M059J (cell line): ENCODE data around the gene NLRC5. TPM values are rescaled to one million over a fixed set of nuclear protein-coding genes. Genes with fewer than 3 reads are reported as not detected.
A peak's percentile ranks its signal among the peaks of the same experiment; 100 is the strongest.

Source experiments
- DNase-seq: peaks from one replicate; pipeline ENCODE4 v3.0.0-alpha.2; 2012; ENCODE audit warnings: low read depth
- total RNA-seq: library from RNA; depleted of rRNA; stranded (reverse); fragments of >200 nt; shearing (Covaris generic); gene quantifications from 2 replicates; pipeline ENCODE4 v1.2.3, GENCODE V29; 2014; rRNA removed

Gene NLRC5, protein sequence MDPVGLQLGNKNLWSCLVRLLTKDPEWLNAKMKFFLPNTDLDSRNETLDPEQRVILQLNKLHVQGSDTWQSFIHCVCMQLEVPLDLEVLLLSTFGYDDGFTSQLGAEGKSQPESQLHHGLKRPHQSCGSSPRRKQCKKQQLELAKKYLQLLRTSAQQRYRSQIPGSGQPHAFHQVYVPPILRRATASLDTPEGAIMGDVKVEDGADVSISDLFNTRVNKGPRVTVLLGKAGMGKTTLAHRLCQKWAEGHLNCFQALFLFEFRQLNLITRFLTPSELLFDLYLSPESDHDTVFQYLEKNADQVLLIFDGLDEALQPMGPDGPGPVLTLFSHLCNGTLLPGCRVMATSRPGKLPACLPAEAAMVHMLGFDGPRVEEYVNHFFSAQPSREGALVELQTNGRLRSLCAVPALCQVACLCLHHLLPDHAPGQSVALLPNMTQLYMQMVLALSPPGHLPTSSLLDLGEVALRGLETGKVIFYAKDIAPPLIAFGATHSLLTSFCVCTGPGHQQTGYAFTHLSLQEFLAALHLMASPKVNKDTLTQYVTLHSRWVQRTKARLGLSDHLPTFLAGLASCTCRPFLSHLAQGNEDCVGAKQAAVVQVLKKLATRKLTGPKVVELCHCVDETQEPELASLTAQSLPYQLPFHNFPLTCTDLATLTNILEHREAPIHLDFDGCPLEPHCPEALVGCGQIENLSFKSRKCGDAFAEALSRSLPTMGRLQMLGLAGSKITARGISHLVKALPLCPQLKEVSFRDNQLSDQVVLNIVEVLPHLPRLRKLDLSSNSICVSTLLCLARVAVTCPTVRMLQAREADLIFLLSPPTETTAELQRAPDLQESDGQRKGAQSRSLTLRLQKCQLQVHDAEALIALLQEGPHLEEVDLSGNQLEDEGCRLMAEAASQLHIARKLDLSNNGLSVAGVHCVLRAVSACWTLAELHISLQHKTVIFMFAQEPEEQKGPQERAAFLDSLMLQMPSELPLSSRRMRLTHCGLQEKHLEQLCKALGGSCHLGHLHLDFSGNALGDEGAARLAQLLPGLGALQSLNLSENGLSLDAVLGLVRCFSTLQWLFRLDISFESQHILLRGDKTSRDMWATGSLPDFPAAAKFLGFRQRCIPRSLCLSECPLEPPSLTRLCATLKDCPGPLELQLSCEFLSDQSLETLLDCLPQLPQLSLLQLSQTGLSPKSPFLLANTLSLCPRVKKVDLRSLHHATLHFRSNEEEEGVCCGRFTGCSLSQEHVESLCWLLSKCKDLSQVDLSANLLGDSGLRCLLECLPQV (N-terminal part only)
- total RNA-seq = 25.2 and 31.1 TPM in 2 replicates

DNA sequence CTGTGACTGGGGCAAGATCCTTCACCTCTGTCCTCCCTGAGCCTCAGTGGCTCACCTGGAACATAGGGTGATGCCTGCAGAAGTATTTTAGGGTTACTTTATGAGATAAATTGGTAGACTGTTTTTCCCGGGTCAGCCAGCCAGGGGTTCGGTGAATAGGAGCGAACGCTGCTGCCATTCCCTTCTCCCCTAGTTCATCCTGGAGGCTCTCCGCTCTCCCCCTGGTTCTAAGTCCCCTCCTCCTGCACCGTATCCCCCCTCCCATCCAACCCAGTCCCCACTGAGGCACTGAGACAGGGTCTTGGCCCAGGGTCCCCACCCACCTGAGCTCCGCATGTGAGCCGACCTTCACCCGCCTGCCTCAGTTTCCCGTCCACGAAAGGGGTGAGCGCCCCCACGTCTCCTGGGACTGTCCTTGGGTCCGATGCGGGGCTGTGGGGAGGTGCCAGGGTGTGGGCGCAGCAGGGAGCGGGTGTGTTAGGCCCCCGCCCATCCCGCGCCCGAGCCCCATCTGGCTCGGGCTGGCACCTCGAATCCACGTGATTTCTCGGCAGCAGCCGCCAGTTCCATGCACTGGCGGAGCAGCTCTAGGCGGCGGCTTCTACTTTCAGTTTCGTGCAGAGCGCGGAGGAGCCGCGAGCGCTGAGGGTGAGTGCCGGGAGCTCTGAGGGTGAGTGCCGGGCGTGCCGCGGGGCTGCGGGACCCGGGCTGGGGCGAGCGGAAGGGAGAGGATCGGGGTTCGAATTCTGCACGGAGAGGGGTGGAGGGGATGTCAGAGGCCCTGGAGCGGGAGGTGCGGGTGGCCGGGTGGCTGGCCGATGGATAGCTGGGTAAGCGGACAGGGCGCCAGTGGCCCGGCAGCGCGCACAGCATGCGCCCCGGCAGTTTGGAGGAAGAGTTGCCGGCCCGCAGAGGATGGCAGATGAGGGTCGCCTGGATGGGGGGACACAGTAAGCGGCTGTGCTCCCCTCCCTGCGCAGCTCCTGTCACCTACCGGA is at the start of gene NLRC5:
Gene NLRC5, plus strand, starts transcription at position 610 of the 998 bp plus-strand sequence. CDS start 31,156 bp downstream, outside the sequence.
- peak; percentile 89 for DNase-seq

DNA sequence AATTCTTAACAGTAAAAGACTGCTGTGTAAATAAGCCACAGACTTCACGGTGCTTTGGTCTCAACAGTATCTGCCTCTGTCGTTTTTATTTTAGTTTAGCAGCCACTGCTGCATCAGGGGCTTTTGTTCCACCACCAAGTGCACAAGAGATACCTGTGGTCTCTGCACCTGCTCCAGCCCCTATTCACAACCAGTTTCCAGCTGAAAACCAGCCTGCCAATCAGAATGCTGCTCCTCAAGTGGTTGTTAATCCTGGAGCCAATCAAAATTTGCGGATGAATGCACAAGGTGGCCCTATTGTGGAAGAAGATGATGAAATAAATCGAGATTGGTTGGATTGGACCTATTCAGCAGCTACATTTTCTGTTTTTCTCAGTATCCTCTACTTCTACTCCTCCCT is 49.6 kb upstream of the NLRC5 start:
- DNase-seq = no peak

DNA sequence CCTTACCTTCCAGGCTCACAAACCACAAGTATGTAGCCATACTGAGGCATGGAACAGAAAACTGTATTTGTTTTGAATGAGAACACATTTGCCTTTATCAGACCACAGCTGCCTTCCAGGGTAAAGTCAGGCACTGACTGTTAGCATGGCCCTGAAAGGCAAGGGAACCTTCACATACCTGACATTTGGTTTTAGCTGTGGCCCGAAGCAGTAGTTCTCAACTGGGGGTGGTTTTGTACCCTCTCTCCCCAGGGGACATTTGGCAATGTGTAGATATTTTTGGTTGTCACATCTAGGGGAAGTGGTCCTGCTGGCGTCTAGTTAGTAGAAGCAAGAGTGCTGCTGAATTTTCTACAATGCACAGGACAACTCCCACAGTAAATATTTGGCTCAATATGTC is 48.3 kb upstream of the NLRC5 start:
- no peak for DNase-seq

DNA sequence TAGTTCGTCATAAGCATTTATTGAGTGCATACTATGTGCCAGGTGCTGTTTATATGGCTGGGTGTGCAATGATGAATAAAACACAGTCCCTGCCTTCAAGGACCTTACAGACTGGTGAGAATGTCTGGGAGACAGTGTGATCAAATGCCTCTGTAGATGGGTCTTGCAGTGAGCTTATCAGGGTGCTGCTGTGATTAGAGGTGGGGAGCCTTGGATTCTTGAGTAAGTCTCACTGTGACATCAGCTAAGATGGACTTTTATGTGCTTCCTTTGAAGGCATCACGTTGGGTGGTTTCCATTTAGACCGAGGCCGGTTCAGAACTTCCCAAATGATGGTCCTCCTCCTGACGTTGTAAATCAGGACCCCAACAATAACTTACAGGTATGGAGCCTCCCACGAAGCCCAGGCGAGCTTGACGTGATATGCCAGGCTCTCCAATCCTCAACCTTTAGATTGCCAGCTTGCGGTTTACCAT is 47.5 kb upstream of the NLRC5 start:
- DNase-seq = no peak

DNA sequence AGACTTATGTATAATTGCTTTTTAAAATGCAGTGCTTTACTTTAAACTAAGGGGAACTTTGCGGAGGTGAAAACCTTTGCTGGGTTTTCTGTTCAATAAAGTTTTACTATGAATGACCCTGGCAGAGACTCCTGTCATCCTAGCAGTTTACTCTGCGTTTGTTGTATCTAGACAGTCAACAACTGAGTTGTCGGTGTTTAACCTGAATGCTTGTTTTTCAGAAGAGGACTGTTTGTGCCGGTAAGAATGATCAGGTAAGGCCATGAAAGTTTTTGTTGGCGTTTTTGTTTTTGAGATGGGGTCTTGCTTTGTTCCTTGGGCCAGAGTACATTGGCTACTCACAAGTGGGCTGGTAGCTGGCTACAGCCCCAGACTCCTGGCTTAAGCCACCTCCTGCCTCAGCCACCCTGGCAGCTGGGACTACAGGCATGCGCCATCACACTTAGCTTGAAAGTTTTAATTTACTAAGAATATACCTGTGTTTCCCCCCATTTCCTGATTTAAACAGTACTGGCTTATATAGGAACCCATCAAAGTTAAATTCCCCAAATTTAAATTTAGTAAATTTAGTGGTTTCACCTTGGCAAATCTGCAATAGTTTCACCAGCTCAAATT is 45.5 kb upstream of the NLRC5 start:
- no peak for DNase-seq

DNA sequence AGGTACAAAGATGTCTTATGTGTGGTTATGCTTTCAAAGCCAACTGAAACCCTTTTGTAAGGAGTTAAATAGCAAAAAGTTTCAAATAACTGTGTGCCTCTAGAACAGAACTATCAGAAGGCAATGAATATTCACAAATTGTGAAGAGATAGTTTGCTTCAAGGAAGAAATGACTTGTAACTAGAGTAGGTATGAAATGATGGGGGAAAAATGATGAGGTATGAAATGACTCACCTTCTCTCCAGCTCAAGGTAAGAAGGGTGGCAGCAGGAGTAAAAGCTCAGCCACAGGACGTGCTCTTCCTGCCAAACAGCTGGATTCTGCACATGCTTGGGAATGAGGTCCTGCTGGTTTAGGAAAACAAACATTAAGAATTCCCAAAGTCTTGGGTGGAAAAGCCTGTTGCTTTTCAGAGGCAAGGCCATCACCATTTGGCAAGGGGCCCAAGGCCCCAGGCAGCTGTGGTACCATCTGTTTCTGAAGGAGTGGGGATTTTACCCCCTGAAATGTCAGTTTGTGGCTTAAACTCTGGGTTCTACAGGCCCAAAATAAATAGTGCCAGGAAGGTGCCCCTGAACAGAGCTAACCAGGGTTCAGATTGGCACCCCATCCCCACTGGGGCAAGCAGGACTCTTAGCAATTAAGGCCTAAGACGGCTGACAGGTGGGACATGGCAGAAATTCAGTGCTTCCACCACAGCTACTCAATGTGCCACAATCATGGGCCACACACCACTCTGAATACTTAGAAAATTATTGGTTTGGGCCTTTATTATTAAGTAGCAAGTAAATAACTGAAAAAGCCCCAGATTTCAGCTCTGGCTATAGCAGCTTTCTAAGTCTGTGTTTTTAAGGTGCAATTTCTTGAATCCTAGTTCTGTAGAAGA is 44.2 kb upstream of the NLRC5 start:
- DNase-seq = peak; percentile 48

DNA sequence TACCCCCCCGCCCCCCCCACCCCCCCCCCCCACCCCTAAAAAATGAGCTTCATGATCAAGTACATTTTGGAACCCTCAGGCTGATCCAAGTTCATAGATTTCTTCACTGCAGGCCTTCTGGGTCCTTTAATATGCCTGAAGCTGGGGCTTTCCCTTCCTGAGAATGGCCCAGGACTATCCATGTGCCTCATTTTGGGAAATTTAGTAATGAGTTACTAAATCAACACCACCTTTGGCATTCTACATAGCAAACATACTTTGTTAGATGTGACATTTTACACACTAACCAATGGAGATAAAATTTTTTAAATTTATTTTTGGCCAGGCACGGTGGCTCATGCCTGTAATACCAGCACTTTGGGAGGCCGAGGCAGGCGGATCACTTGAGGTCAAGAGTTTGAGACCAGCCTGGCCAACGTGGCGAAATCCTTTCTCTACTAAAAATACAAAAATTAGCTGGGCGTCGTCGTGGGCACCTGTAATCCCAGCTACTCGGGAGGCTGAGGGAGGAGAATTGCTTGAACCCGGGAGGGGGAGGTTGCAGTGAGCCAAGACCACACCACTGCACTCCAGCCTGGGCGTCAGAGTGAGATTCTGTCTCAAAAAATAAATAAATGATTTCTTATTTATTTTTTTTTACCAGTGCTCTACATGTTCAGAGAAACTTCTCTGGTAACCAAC is 43.4 kb upstream of the NLRC5 start:
- DNase-seq = no peak

DNA sequence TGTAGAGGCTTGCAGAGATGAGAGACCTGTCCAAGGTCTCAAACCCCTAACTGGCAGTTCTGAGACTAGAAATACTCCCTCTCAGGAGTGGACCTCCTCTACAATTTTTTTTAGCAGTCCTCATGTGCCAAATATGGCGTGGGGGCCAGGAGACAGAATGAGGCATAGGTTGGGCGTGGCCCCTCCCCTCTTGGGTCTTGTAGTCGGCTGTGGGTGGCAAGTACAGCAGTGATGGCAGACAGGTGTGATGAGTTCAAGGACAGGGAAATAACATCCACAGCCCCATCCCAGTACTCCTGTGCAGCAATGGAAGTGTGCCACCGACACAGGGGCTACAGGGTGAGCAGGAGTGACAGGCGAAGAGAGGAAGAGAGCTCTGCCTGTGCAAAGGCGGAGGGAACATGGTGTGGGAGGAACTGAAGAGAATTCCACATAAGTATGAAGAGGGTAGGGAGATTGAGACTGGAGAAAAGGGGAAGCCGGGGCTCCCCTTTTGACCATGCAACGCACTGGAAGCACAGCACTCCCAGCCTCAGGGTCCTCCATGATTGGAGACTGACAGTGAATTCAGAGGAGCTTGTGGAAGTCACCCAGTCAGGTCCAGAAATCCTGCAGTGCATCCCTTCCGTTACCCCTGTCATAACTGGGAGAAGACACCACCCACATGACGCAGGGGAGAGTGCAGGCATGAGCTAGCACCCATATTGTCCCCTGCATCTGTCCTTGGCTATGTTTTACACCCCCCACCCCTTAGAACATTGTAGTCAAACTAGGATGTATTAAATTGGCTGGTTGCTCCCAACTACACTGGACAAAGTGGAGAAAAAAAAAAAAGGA is 42.4 kb upstream of the NLRC5 start:
- no peak for DNase-seq

DNA sequence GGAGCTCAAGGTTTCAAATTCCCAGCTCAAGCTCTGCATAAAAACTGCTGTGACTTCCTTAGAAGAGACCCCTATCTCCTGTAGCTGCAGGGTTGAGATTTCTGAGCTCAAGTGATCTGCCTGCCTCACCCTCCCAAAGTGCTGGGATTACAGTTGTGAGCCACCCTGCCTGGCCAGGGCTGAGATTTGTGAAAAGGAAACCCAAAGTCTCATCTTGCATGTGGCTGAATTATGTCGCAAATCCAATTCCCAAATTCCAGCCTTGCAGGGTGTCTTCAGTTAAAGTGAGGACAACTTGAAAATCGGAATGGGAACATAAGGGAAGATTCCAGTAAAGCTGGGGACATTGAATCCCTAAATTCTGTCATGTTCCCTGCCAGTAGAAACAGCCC is 41.8 kb upstream of the NLRC5 start:
- no peak for DNase-seq

DNA sequence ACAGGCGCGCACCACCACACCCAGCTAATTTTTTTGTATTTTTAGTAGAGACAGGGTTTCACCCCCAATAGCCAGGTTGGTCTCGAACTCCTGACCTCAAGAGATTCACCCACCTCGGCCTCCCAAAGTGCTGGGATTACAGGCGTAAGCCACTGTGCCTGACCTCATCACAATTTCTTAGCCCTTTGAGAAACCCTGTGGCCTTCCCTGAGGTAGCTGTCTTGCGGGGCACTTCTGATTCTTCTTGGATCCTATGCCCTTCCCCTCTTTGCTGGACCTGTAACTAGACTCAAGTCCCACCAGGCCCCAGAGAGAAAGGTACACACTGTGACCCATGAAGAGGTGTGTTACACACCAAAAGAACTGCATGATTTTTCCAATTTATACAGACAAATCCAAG is 41.1 kb upstream of the NLRC5 start:
- no peak for DNase-seq

DNA sequence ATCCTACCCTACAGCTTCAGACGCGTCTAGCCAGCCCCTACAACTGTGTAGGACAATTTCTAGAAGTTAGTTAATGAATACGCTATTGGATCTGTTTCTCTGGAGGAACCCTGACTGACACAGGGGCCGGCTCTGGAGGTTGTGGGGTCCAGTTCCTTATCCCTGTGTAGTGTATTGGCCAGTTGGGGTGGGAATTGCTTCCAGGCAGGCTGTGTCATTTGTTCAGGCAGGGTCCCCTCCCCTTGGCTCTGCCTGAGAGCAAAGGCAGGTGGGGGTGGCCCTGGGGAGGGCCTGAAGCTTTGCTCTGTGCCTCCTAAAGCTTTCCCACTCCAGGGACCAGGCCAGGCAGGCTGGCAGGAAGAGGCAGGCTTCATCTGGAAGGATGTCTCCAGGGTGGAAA is 39.3 kb upstream of the NLRC5 start:
- no peak for DNase-seq

DNA sequence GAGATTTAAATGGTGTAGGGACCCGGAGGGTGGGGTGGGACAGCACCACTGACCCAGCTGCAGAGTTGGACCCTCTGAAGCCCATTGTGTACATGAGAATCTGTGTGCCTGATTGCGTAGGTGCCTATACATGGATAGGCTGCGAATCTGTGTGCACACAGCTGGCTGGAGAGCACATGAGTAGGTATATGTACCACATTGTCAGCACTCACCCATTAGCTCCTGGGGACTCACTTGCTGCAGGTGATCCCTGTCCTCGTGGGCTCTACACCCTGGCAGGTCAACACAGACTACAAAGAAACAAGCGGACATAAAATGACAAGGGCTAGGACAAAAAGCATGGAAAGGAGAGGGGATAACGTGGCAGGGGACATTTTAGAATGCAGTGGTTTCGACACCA is 38.9 kb upstream of the NLRC5 start:
- DNase-seq = no peak

DNA sequence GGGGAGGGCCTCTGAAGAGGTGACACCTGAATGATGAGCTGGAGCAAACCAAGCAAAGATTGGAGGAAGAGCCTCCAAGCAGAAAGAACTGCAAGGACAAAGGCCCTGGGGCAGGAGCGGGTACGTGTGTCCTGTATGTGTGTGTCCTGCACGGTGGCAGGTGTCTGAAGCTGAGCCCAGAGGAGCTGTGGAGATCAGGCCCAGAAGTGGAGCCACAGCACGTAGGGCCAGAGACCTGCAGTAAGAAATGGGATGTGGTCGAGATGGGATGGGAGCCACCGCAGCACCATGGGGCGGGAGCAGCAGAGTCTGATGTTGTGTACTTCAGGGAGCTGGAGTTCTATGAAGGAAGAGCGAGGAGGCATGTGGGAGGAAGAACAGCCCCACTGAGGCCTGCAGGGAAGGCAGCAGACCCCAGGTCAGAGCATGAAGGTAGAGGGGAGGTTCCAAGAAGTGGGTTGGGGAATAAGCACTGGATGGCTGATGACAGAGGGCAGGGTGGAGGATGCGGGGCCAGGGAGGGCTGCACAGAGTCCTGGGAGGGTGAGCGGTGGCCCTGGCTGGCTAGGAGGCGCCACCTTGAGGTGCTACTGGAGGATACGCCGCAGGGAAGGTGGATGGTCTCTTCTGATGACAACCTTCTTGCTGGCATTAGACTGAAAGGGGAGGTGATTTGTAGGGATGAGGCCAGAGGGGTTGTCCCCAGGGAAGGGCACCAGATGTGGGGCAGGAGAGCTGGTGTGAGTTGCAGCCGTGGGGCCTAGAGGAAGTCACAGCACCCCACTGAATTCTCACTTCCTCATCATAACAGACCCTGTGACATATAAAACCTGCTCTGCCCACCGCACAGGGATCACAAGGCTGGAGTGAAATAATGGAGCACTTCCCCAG is 38.2 kb upstream of the NLRC5 start:
- DNase-seq = peak; percentile 53

DNA sequence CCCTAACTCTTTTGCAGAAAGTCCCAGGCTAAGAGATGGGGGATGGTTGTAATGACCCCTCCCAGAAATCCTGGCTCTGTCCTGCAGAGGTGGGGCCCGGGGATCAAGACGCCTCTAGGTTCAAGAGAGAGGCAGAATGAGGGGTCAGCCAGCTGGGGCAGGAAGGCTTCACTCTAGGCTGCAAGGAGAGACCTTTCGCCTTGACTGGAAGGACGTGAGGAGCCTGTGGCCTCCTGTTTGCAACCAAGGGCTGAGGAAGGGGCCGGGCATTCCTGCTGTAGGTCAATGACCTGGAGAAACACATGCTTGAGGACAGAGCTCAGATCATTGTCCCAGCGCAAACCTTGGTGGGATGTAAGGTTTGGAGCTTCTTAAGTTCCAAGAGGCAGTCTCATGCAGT is 36.4 kb upstream of the NLRC5 start:
- no peak for DNase-seq

DNA sequence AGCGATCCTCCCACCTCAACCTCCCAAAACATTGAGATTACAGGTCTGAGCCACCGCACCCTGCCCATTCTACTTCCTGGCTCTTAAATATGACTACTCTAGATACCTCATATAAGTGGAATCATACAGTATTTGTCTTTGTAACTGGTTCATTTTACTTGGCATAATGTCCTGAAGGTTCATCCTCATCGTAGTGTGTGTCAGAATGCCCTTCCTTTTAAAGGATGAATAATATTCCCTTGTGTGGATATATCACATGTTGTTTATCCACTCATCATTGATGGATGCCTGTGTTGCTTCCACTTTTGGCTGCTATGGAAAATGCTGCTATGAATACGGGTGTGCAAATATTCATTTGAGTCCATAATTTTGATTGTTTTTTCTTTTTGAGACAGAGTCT is 33.3 kb upstream of the NLRC5 start:
- no peak for DNase-seq

DNA sequence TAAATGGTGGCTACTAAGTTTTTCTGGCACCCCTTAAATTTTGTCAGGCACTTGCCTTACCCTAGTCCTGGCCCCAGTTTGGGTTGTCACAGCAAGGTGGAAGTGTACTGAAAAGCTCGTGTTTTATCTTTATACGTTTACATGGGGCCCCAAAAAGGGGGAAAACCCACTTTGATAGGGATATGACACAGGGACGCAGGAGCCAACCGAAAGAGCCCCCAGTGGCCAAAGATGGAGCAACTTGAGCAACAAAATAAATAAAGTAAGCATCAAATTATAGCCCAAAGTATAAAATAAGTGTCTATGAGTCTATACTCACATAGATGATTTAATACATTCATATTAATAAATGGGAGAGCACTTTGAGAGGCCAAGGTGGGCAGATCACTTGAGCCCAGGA is 32.6 kb upstream of the NLRC5 start:
- no peak for DNase-seq
